HepG2 (cell line): ENCODE data around the gene ZNF382. TPM values are rescaled to one million over a fixed set of nuclear protein-coding genes. Genes with fewer than 3 reads are reported as not detected.

Experiments used
- DMAP1 ChIP-seq: IDR thresholded peaks from 2 replicates; pipeline ENCODE4 v1.6.1; 2016
- MAZ ChIP-seq, 2 experiments: sonication (generic) in 1 of 2; formaldehyde crosslinking in 1 of 2; IDR thresholded peaks; 2 replicates each; pipeline versions ENCODE4 v1.5.0 to v1.6.1; 2012 to 2020; ENCODE audit warnings: low read depth in 2 of 2, mild to moderate bottlenecking in 2 of 2, borderline replicate concordance in 1 of 2, improper control_type of control experiment in 1 of 2, low read length in 1 of 2, missing genetic modification reagents in 1 of 2, moderate library complexity in 1 of 2
- MTA1 ChIP-seq: sonication (generic); formaldehyde crosslinking; IDR thresholded peaks from 2 replicates; pipeline ENCODE4 v1.4.0; 2020; ENCODE audit warnings: missing genetic modification reagents, mild to moderate bottlenecking, borderline replicate concordance
- NFE2L1 ChIP-seq: sonication (generic); formaldehyde crosslinking; IDR thresholded peaks from 2 replicates; pipeline ENCODE4 v1.4.0; 2020; ENCODE audit warnings: missing genetic modification reagents, mild to moderate bottlenecking, borderline replicate concordance
- TSC22D2 ChIP-seq: sonication (generic); formaldehyde crosslinking; IDR thresholded peaks from 2 replicates; pipeline ENCODE4 v1.5.1; 2020; ENCODE audit warnings: missing genetic modification reagents, mild to moderate bottlenecking, borderline replicate concordance
- ZNF253 ChIP-seq: sonication (generic); formaldehyde crosslinking; IDR thresholded peaks from 2 replicates; pipeline ENCODE4 v1.8.0; 2022; ENCODE audit warnings: mild to moderate bottlenecking, missing genetic modification reagents, borderline replicate concordance
- ZNF263 ChIP-seq: sonication (generic); formaldehyde crosslinking; IDR thresholded peaks from 2 replicates; pipeline ENCODE4 v1.4.0; 2020; ENCODE audit warnings: missing genetic modification reagents
- ZNF577 ChIP-seq: sonication (generic); formaldehyde crosslinking; IDR thresholded peaks from 2 replicates; pipeline ENCODE4 v1.4.0; 2020; ENCODE audit warnings: mild to moderate bottlenecking, low read depth, missing genetic modification reagents, borderline replicate concordance
- polyA plus RNA-seq, 8 experiments: library from polyadenylated mRNA; depleted of rRNA in 3 of 8; stranded (reverse) in 7 of 8; unstranded in 1 of 8; fragments of >200 nt; fragmentation: Illumina TruSeq in 4 of 8; extraction: Trizol in 4 of 8; gene quantifications; 2 replicates each; pipeline versions ENCODE4 v1.2.1 to v1.2.3, GENCODE V29; 2011 to 2016; ENCODE audit warnings: low read depth in 4 of 8, missing spikeins in 1 of 8, mixed read lengths in 1 of 8; ENCODE audit not compliant: insufficient read depth in 1 of 8
- total RNA-seq, 5 experiments: library from RNA; depleted of rRNA; stranded (reverse); fragments of >200 nt; fragmentation: Illumina TruSeq; extraction: Trizol; gene quantifications; 2 replicates each; pipeline ENCODE4 v1.2.3, GENCODE V29; 2016; ENCODE audit warnings: low read depth in 1 of 5
- TF ChIP-seq, protein P1 (sequence below): sonication (generic); formaldehyde crosslinking; IDR thresholded peaks from 2 replicates; pipeline ENCODE4 v1.9.0; 2021; ENCODE audit warnings: missing genetic modification reagents, mild to moderate bottlenecking, borderline replicate concordance
- TF ChIP-seq, protein P2 (sequence below): sonication (generic); formaldehyde crosslinking; IDR thresholded peaks from 2 replicates; pipeline ENCODE4 v1.9.0; 2022; ENCODE audit warnings: low read depth, missing genetic modification reagents
- TF ChIP-seq, protein P3 (sequence below): sonication (generic); formaldehyde crosslinking; IDR thresholded peaks from 2 replicates; pipeline ENCODE4 v1.5.0; 2020; ENCODE audit warnings: mild to moderate bottlenecking, missing genetic modification reagents
- TF ChIP-seq, protein P4 (sequence below), 2 experiments: sonication (generic) in 1 of 2; formaldehyde crosslinking in 1 of 2; IDR thresholded peaks; 2 replicates each; pipeline versions ENCODE4 v1.6.1 to v1.9.0; 2014 to 2022; ENCODE audit warnings: antibody characterized with exemption in 1 of 2, borderline replicate concordance in 1 of 2, inconsistent platforms in 1 of 2, low read depth in 1 of 2, missing genetic modification reagents in 1 of 2
- TF ChIP-seq, protein P5 (sequence below): sonication (generic); formaldehyde crosslinking; IDR thresholded peaks from 2 replicates; pipeline ENCODE4 v1.4.0; 2020; ENCODE audit warnings: missing genetic modification reagents

Gene ZNF382
- total and polyA plus RNA-seq, 2 of the 13 experiments (the other 11 are each of a cell fraction or from before 2014, with no cell fraction given), result 2.3 to 6.8 TPM

DNA sequence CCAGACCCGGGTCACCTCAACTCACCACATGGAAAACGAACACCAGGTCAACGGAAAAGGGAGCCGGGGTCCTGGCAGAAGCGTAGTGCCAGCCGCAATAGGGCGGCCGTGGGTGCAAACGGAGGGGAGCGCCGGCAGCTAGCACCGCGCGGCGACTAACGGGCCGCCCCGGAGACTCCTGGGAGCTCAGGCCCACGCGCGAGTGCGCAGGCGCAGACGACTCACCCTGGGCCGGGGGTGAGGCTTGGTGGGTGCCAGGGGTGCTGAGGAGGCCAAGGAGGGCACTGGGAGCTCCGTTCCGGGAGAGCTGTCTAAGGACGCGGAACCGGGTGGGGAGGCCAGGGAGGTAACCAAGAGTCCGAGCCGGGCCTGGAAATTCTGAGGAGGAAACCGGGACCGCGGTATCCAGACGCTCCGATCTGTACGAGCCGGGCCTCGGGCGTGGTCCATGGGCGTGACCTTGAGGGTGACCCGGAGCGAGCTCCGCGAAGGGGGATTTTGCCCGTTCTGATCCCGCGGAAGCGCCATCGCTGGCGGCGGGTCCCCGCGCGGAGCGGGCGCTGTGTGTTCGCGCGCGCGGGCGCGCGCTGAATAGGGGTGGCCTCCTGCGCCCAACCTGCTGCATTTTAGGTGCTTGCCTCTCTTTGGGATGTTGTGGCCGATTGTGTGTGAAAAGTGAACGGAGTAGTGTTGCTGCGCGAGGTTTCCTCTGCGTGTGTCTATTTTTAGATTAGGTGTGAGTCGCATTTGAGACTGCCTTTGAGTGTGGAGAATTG is at the start of gene ZNF382 (continued):
- TF ChIP-seq DMAP1 (CRISPR knock-in tag) (peak; percentile 34; the same call in 1 of the 2 replicates), MTA1 (CRISPR knock-in tag) (no peak), NFE2L1 (CRISPR knock-in tag) (no peak), ZNF577 (no peak), TSC22D2 (CRISPR knock-in tag) (no peak), MAZ (IDR thresholded peaks at IDR 0.05; ENCODE audit: borderline replicate concordance, low read depth, low read length) (no peak), MAZ (CRISPR knock-in tag; IDR thresholded peaks at IDR 0.05; ENCODE audit: low read depth) (no peak), ZNF253 (no peak), ZNF263 (no peak)
- TF ChIP-seq, protein P1, sequence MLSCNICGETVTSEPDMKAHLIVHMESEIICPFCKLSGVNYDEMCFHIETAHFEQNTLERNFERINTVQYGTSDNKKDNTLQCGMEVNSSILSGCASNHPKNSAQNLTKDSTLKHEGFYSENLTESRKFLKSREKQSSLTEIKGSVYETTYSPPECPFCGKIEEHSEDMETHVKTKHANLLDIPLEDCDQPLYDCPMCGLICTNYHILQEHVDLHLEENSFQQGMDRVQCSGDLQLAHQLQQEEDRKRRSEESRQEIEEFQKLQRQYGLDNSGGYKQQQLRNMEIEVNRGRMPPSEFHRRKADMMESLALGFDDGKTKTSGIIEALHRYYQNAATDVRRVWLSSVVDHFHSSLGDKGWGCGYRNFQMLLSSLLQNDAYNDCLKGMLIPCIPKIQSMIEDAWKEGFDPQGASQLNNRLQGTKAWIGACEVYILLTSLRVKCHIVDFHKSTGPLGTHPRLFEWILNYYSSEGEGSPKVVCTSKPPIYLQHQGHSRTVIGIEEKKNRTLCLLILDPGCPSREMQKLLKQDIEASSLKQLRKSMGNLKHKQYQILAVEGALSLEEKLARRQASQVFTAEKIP (CRISPR knock-in tag), result no peak
- TF ChIP-seq, protein P2, sequence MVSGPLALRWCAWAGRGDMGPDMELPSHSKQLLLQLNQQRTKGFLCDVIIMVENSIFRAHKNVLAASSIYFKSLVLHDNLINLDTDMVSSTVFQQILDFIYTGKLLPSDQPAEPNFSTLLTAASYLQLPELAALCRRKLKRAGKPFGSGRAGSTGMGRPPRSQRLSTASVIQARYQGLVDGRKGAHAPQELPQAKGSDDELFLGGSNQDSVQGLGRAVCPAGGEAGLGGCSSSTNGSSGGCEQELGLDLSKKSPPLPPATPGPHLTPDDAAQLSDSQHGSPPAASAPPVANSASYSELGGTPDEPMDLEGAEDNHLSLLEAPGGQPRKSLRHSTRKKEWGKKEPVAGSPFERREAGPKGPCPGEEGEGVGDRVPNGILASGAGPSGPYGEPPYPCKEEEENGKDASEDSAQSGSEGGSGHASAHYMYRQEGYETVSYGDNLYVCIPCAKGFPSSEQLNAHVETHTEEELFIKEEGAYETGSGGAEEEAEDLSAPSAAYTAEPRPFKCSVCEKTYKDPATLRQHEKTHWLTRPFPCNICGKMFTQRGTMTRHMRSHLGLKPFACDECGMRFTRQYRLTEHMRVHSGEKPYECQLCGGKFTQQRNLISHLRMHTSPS (CRISPR knock-in tag), result no peak
- TF ChIP-seq, protein P3, sequence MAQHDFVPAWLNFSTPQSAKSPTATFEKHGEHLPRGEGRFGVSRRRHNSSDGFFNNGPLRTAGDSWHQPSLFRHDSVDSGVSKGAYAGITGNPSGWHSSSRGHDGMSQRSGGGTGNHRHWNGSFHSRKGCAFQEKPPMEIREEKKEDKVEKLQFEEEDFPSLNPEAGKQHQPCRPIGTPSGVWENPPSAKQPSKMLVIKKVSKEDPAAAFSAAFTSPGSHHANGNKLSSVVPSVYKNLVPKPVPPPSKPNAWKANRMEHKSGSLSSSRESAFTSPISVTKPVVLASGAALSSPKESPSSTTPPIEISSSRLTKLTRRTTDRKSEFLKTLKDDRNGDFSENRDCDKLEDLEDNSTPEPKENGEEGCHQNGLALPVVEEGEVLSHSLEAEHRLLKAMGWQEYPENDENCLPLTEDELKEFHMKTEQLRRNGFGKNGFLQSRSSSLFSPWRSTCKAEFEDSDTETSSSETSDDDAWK (CRISPR knock-in tag), result no peak
- TF ChIP-seq, protein P4, sequence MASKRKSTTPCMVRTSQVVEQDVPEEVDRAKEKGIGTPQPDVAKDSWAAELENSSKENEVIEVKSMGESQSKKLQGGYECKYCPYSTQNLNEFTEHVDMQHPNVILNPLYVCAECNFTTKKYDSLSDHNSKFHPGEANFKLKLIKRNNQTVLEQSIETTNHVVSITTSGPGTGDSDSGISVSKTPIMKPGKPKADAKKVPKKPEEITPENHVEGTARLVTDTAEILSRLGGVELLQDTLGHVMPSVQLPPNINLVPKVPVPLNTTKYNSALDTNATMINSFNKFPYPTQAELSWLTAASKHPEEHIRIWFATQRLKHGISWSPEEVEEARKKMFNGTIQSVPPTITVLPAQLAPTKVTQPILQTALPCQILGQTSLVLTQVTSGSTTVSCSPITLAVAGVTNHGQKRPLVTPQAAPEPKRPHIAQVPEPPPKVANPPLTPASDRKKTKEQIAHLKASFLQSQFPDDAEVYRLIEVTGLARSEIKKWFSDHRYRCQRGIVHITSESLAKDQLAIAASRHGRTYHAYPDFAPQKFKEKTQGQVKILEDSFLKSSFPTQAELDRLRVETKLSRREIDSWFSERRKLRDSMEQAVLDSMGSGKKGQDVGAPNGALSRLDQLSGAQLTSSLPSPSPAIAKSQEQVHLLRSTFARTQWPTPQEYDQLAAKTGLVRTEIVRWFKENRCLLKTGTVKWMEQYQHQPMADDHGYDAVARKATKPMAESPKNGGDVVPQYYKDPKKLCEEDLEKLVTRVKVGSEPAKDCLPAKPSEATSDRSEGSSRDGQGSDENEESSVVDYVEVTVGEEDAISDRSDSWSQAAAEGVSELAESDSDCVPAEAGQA (IDR thresholded peaks at IDR 0.05; ENCODE audit: low read depth), result no peak
- TF ChIP-seq, protein P4 (CRISPR knock-in tag; IDR thresholded peaks at IDR 0.05; ENCODE audit: borderline replicate concordance), result no peak
- TF ChIP-seq, protein P5, sequence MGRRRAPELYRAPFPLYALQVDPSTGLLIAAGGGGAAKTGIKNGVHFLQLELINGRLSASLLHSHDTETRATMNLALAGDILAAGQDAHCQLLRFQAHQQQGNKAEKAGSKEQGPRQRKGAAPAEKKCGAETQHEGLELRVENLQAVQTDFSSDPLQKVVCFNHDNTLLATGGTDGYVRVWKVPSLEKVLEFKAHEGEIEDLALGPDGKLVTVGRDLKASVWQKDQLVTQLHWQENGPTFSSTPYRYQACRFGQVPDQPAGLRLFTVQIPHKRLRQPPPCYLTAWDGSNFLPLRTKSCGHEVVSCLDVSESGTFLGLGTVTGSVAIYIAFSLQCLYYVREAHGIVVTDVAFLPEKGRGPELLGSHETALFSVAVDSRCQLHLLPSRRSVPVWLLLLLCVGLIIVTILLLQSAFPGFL (CRISPR knock-in tag), result no peak
